GM19455 (cell line): ENCODE data around the gene ADAMTSL1.

ENCODE experiments used
- ATAC-seq: cut with Tn5 transposase; IDR thresholded peaks from one replicate; pipeline ENCODE4 v1.9.1; 2021; ENCODE audit not compliant: unreplicated experiment

The ADAMTSL1 gene

GRCh38 chr9:18891946-18892670 lies 418.2 kb downstream of the ADAMTSL1 start:
- ATAC-seq, result no peak

GRCh38 chr9:18893046-18893445 lies 419.1 kb downstream of the ADAMTSL1 start:
- ATAC-seq, result no peak

- no peak for ATAC-seq
These were observed 419.5 kb downstream of the ADAMTSL1 start for GRCh38 chr9:18893491-18893890.

GRCh38 chr9:18896004-18896403 lies 422.1 kb downstream of the ADAMTSL1 start:
- ATAC-seq, result no peak

GRCh38 chr9:18896531-18897179 lies 422.7 kb downstream of the ADAMTSL1 start:
- ATAC-seq, result no peak

- no peak for ATAC-seq
These were observed 429.5 kb downstream of the ADAMTSL1 start for GRCh38 chr9:18903450-18903849.

GRCh38 chr9:18905028-18905882 lies 431.3 kb downstream of the ADAMTSL1 start:
- ATAC-seq, result no peak

GRCh38 chr9:18905883-18906629 lies 432.1 kb downstream of the ADAMTSL1 start:
- no peak for ATAC-seq

GRCh38 chr9:18906656-18907395 lies 432.9 kb downstream of the ADAMTSL1 start:
- no peak for ATAC-seq

GRCh38 chr9:18907927-18908625 lies 434.1 kb downstream of the ADAMTSL1 start:
- no peak for ATAC-seq

GRCh38 chr9:18909140-18910018 lies 435.4 kb downstream of the ADAMTSL1 start:
- no peak for ATAC-seq

- ATAC-seq, result no peak
These were observed 436.5 kb downstream of the ADAMTSL1 start for GRCh38 chr9:18910435-18910834.

GRCh38 chr9:18910916-18911315 lies 437.0 kb downstream of the ADAMTSL1 start:
- no peak for ATAC-seq

GRCh38 chr9:18911714-18912342 lies 437.9 kb downstream of the ADAMTSL1 start:
- no peak for ATAC-seq

- ATAC-seq, result no peak
These were observed 446.5 kb downstream of the ADAMTSL1 start for GRCh38 chr9:18920141-18921084.

- no peak for ATAC-seq
These were observed 447.6 kb downstream of the ADAMTSL1 start for GRCh38 chr9:18921366-18922075.
